Stomach (tissue), 9 donors: Measurements from ENCODE around the gene PAGR1. TPM values are rescaled to one million over a fixed set of nuclear protein-coding genes. Genes with fewer than 3 reads are reported as not detected.
A peak's percentile ranks its signal among the peaks of the same experiment; 100 is the strongest.
"Not testable (repeated sequence)": the region's sequence is repeated elsewhere in the genome, so short reads cannot be mapped to it uniquely, and the experiment has no call there.

Experiments used
- DNase-seq, 2 donors: peaks; one replicate each; pipeline versions ENCODE4 v3.0.0 to v3.0.0-alpha.2; 2013 to 2019
- H3K27ac ChIP-seq, 5 donors: fragments of 200-600 bp in 4 of 5; sonication (generic) in 4 of 5; one replicate each; pipeline ENCODE4 v1.5.1; 2013 to 2019; ENCODE audit warnings: mild to moderate bottlenecking in 1 of 5, moderate library complexity in 1 of 5
- H3K27me3 ChIP-seq, 3 donors: fragments of 200-600 bp; sonication (generic); one replicate each; pipeline ENCODE4 v1.5.1; 2017 to 2019; ENCODE audit warnings: mixed run types in 1 of 3
- H3K36me3 ChIP-seq, 4 donors: fragments of 200-600 bp; sonication (generic); 1 replicate in 3 of 4; 2 replicates in 1 of 4; pipeline ENCODE4 v1.5.1; 2016 to 2019
- H3K4me1 ChIP-seq, 4 donors: fragments of 200-600 bp; sonication (generic); one replicate each; pipeline ENCODE4 v1.5.1; 2016 to 2019
- H3K4me3 ChIP-seq, 4 donors: fragments of 200-600 bp; sonication (generic) in 3 of 4; one replicate each; pipeline ENCODE4 v1.5.1; 2016 to 2019; ENCODE audit warnings: mild to moderate bottlenecking in 1 of 4
- H3K9me3 ChIP-seq, 4 donors: fragments of 200-600 bp; sonication (generic); one replicate each; pipeline ENCODE4 v1.5.1; 2016 to 2019
- EP300 ChIP-seq: sonication (generic); formaldehyde crosslinking; IDR thresholded peaks from one replicate; pipeline ENCODE4 v1.6.1; 2017; ENCODE audit warnings: antibody characterized with exemption
- POLR2A ChIP-seq, 4 donors: fragments of 450-650 bp; IDR thresholded peaks; one replicate each; pipeline ENCODE4 v1.6.1; 2016; ENCODE audit warnings: antibody characterized with exemption in 4 of 4, control low read depth in 2 of 4, mild to moderate bottlenecking in 1 of 4, moderate library complexity in 1 of 4
- POLR2AphosphoS5 ChIP-seq, 3 donors: sonication (generic); formaldehyde crosslinking; IDR thresholded peaks; one replicate each; pipeline ENCODE4 v1.6.1; 2016; ENCODE audit warnings: antibody characterized with exemption in 3 of 3
- WGBS, 5 donors: extraction: QIAGEN DNeasy Blood & Tissue Kit in 3 of 5; methylation state at CpG; one replicate each; pipeline versions ENCODE4 v1.1.5 to v1.1.7; 2013 to 2018; 5-methylcytosine and 5-hydroxymethylcytosine counted together
- intact Hi-C: fragments of 100-400 bp; cut with DNase I; formaldehyde crosslinking; loops from one replicate; pipeline ENCODE4 v1.15.1; 2023; ENCODE audit warnings: low total_unique reads
- polyA plus RNA-seq, 3 donors: library from polyadenylated mRNA; stranded (reverse); fragments of 200-250 nt; gene quantifications; one replicate each; pipeline ENCODE4 v1.2.3, GENCODE V29; 2013
- small RNA-seq, 4 donors: library from RNA; depleted of rRNA; stranded (forward); fragments of <200 nt; gene quantifications; one replicate each; pipeline ENCODE3, GENCODE V24; 2016
- total RNA-seq, 5 donors: library from RNA; depleted of rRNA; stranded (reverse); fragments of >200 nt; gene quantifications; one replicate each; pipeline versions ENCODE4 v1.1.0 to v1.2.3, GENCODE V29; 2014 to 2016
- TF ChIP-seq, protein P1 (sequence below), 7 experiments: fragments of 450-650 bp in 4 of 7; fragments of 200-600 bp in 3 of 7; sonication (generic) in 3 of 7; IDR thresholded peaks; one replicate each; pipeline ENCODE4 v1.5.1; 2016 to 2019; ENCODE audit warnings: antibody characterized with exemption in 7 of 7, control low read depth in 2 of 7, mild to moderate bottlenecking in 1 of 7
- donor health status: healthy with polysubstance abuse.
- donor health status: Bipolar disorder and iron deficiency.
- donor health status: healthy.

Gene PAGR1
- total and polyA plus RNA-seq, 8 donors, result 7.1 to 124 (median 25.5) TPM

DNA sequence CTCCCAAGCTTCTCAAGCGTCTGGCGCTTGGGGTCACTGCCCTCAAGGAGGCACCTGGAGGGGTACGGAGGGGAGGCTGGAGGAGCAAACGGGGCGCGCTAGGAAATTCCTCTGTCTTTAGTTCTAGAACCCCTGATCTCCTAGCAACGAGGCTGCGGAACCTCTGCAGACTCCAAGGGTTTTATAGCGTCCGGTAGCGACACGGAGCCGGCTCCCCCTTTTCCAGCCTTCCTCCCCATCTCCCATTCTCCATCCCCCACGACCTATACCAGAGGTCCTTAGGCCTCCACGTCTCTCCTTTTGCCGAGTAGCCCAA lies 47.7 kb downstream of the PAGR1 start:
- no peak for DNase-seq
- Histone ChIP-seq H3K9me3 (no peaks in the 10 kb centered on the region), H3K4me3 (peak overlapping the region; percentile 94 to 99 (median 98)), H3K27me3 (no peaks in the 10 kb centered on the region), H3K27ac (peak overlapping the region; percentile 85 to 96 (median 92)), H3K4me1 (peaks cover 15 to 42% (median 34%) of the 10 kb centered on the region in 4 donors), H3K36me3 (peaks cover 20 to 28% (median 26%) of the 10 kb centered on the region in 4 donors)
- TF ChIP-seq EP300, result no peak
- TF ChIP-seq, protein P1, sequence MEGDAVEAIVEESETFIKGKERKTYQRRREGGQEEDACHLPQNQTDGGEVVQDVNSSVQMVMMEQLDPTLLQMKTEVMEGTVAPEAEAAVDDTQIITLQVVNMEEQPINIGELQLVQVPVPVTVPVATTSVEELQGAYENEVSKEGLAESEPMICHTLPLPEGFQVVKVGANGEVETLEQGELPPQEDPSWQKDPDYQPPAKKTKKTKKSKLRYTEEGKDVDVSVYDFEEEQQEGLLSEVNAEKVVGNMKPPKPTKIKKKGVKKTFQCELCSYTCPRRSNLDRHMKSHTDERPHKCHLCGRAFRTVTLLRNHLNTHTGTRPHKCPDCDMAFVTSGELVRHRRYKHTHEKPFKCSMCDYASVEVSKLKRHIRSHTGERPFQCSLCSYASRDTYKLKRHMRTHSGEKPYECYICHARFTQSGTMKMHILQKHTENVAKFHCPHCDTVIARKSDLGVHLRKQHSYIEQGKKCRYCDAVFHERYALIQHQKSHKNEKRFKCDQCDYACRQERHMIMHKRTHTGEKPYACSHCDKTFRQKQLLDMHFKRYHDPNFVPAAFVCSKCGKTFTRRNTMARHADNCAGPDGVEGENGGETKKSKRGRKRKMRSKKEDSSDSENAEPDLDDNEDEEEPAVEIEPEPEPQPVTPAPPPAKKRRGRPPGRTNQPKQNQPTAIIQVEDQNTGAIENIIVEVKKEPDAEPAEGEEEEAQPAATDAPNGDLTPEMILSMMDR (IDR thresholded peaks at IDR 0.05), result no peak
- TF ChIP-seq POLR2A (IDR thresholded peaks at IDR 0.05), result no peak
- no peak for TF ChIP-seq POLR2AphosphoS5 (IDR thresholded peaks at IDR 0.05)
- intact Hi-C loops, result loop anchor here (10.0 kb wide), 1 partner anchor 161 kb away; the partner anchor contains the start of gene C16orf92
- WGBS, 5 donors, result 33 to 52% (median 36%) methylated on average over 11 to 16 of the region's 16 CpGs

DNA sequence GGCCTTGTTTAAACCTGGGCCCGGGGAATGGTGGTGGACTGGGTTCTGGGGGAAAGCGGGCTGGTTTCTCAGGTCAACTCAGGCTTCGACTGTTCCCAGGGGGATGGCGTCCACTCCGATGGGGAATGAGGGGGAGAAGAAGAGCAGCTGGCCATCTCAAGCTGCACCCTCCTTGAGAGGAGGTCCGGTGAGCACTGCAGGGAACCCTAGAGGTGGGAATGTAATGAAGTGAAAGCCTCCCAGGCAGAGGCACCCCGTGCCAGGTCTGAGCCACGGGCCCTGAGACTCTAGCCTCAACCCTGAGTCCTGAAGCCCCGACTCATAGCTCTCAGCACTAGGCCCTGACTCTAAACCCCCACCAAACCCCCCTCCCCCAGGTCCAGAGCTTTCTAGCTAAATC lies 48.3 kb downstream of the PAGR1 start:
- H3K4me3 ChIP-seq, result no peak overlapping the region
- 80 to 86% (median 83%) methylated on average over 9 of the region's 9 CpGs for WGBS, 5 donors

DNA sequence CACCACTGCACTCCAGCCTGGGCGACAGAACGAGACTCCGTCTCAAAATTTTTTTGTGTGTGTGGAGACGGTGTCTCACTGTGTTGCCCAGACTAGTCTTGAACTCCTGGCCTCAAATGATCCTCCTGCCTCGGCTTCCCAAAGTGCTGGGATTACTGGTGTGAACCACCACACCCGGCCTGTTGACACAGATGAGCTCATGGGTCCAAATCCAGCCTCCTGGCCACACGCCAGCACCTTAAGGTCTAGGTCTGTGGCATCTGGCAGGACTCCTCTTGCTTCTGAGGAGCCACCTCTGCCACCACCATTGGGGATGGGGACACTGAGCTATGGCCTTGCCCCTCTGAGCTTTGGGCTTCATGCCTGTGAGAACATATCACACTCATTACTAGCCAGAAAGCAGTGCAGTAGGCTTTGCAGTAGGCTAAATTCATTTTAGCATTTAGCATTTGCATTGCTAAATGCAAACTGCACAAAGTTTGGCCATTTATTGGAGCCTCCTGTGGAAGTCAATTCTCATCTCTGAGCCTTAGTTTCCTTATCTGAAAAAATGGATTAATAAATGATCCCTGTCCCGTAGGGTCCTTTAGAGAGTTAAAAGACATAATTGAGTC lies 52.6 kb downstream of the PAGR1 start:
- H3K27ac ChIP-seq, result no peak overlapping the region
- 66 to 72% (median 71%) methylated on average over 8 of the region's 8 CpGs for WGBS, 5 donors

More for the DNA sequence above, 48.3 kb downstream of the PAGR1 start:
- intact Hi-C loops, result loop anchor here (10.0 kb wide), 1 partner anchor 161 kb away; the partner anchor contains the start of gene C16orf92
- no peaks in the 10 kb centered on the region for H3K27me3 ChIP-seq
- peaks cover 15 to 37% (median 29%) of the 10 kb centered on the region in 4 donors for H3K4me1 ChIP-seq
- H3K36me3 ChIP-seq, result peaks cover 14 to 22% (median 20%) of the 10 kb centered on the region in 4 donors
- no peak for DNase-seq
- H3K9me3 ChIP-seq, result no peaks in the 10 kb centered on the region
- no peak overlapping the region for H3K27ac ChIP-seq
- TF ChIP-seq EP300 (no peak), POLR2A (IDR thresholded peaks at IDR 0.05) (no peak), POLR2AphosphoS5 (IDR thresholded peaks at IDR 0.05) (no peak)
- TF ChIP-seq, protein P1 (IDR thresholded peaks at IDR 0.05), result no peak

DNA sequence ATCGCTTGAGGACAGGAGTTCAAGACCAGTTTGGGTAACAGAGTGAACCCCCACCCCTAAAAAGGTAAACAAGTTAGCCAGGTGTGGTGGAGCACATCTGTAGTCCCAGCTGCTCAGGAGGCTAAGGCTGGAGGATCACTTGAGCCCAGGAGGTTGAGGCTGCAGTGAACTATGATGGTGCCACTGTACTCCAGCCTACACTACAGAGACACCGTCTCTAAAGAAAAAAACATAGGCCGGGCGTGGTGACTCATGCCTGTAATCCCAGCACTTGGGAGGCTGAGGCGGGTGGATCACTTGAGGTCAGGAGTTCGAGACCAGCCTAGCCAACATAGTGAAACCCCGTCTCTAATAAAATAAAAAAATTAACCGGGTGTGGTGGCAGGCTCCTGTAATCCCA lies 53.1 kb downstream of the PAGR1 start:
- 86 to 92% (median 88%) methylated on average over 8 of the region's 8 CpGs for WGBS, 5 donors
- intact Hi-C loops, result loop anchor here (10.0 kb wide), 1 partner anchor 156 kb away; the partner anchor contains the start of gene C16orf92
- H3K27ac ChIP-seq, H3K27me3 ChIP-seq, H3K9me3 ChIP-seq, DNase-seq, H3K36me3 ChIP-seq, H3K4me3 ChIP-seq, H3K4me1 ChIP-seq: not testable (repeated sequence)

More for the DNA sequence above, 52.6 kb downstream of the PAGR1 start:
- H3K4me1 ChIP-seq, result peaks cover 0 to 5% (median 4%) of the 10 kb centered on the region in 4 donors
- no peaks in the 10 kb centered on the region for H3K9me3 ChIP-seq
- H3K36me3 ChIP-seq, result no peaks in the 10 kb centered on the region
- intact Hi-C loops, result loop anchor here (10.0 kb wide), 1 partner anchor 156 kb away; the partner anchor contains the start of gene C16orf92
- DNase-seq, result no peak
- H3K27me3 ChIP-seq, result no peaks in the 10 kb centered on the region
- TF ChIP-seq POLR2A (IDR thresholded peaks at IDR 0.05) (no peak), POLR2AphosphoS5 (IDR thresholded peaks at IDR 0.05) (no peak), EP300 (no peak)
- TF ChIP-seq, protein P1 (IDR thresholded peaks at IDR 0.05), result no peak
- H3K4me3 ChIP-seq, result no peak overlapping the region

Small RNA genes lying within 50 kb of the gene (small RNA-seq; reads per million reads assigned to genes)
- gene AC009133.6 (0 reads per million in 4 donors), gene AC120114.4 (0 reads per million in 4 donors)

Other genes with a start within 250 kb of the PAGR1 start
- gene SPN, start 152.9 kb upstream of the PAGR1 start, total RNA-seq, result 10 to 100 TPM in 1 of 5 donors, 1 to 10 TPM in 4; 1.8 to 20.1 (median 4.3) TPM
- 1 to 10 TPM in 1 of 3 donors, under 1 TPM in 2; 0.68 to 1.1 (median 0.75) TPM for gene SPN, start 152.9 kb upstream of the PAGR1 start, polyA plus RNA-seq
- gene QPRT, start 137.0 kb upstream of the PAGR1 start, total RNA-seq, result 100 to 1,000 TPM in 1 of 5 donors, 1 to 10 TPM in 3, not detected in 1; 5.1 to 114 (median 7.8) TPM
- 10 to 100 TPM in 1 of 3 donors, 1 to 10 TPM in 2; 2.4 to 11.6 (median 7.3) TPM for gene QPRT, start 137.0 kb upstream of the PAGR1 start, polyA plus RNA-seq
- 1 to 10 TPM in 2 of 5 donors, under 1 TPM in 1, not detected in 2; 0.37 to 3.5 (median 2.3) TPM for gene C16orf54, start 70.2 kb upstream of the PAGR1 start, total RNA-seq
- gene C16orf54, start 70.2 kb upstream of the PAGR1 start, polyA plus RNA-seq, result under 1 TPM; 0.48 to 1.00 (median 0.92) TPM
- 10 to 100 TPM in 1 of 5 donors, 1 to 10 TPM in 1, not detected in 3; 1.1 to 33.6 TPM for gene ZG16, start 37.9 kb upstream of the PAGR1 start, total RNA-seq
- under 1 TPM in 1 of 3 donors, not detected in 2; 0.76 TPM for gene ZG16, start 37.9 kb upstream of the PAGR1 start, polyA plus RNA-seq
- 100 to 1,000 TPM in 1 of 5 donors, 10 to 100 TPM in 4; 11.1 to 229 (median 26.8) TPM for gene KIF22, start 25.4 kb upstream of the PAGR1 start, total RNA-seq
- 10 to 100 TPM; 53.6 to 88.5 (median 59.2) TPM for gene KIF22, start 25.4 kb upstream of the PAGR1 start, polyA plus RNA-seq
- 100 to 1,000 TPM in 4 of 5 donors, 10 to 100 TPM in 1; 11.7 to 865 (median 117) TPM for gene MAZ, start 9.6 kb upstream of the PAGR1 start, total RNA-seq
- 100 to 1,000 TPM in 2 of 3 donors, 10 to 100 TPM in 1; 79.9 to 160 (median 102) TPM for gene MAZ, start 9.6 kb upstream of the PAGR1 start, polyA plus RNA-seq
- 10 to 100 TPM in 1 of 5 donors, 1 to 10 TPM in 2, not detected in 2; 4.0 to 17.4 (median 4.6) TPM for gene PRRT2, start 4.0 kb upstream of the PAGR1 start, total RNA-seq
- under 1 TPM in 2 of 3 donors, not detected in 1; 0.62 to 0.83 TPM for gene PRRT2, start 4.0 kb upstream of the PAGR1 start, polyA plus RNA-seq
- gene MVP, start 4.3 kb downstream of the PAGR1 start, total RNA-seq, result 100 to 1,000 TPM in 4 of 5 donors, 10 to 100 TPM in 1; 92.2 to 453 (median 154) TPM
- 100 to 1,000 TPM; 101 to 122 (median 116) TPM for gene MVP, start 4.3 kb downstream of the PAGR1 start, polyA plus RNA-seq
- 10 to 100 TPM in 4 of 5 donors, 1 to 10 TPM in 1; 2.3 to 91.5 (median 54.5) TPM for gene CDIPT, start 47.1 kb downstream of the PAGR1 start, total RNA-seq
- 10 to 100 TPM; 51.6 to 72.6 (median 53.9) TPM for gene CDIPT, start 47.1 kb downstream of the PAGR1 start, polyA plus RNA-seq
- 10 to 100 TPM in 2 of 5 donors, 1 to 10 TPM in 2, not detected in 1; 6.2 to 31.4 (median 12.0) TPM for gene SEZ6L2, start 83.4 kb downstream of the PAGR1 start, total RNA-seq
- gene SEZ6L2, start 83.4 kb downstream of the PAGR1 start, polyA plus RNA-seq, result 1 to 10 TPM; 1.5 to 7.7 (median 7.6) TPM
- gene ASPHD1, start 84.3 kb downstream of the PAGR1 start, total RNA-seq, result 10 to 100 TPM in 1 of 5 donors, 1 to 10 TPM in 2, not detected in 2; 4.5 to 11.0 (median 8.4) TPM
- 10 to 100 TPM; 11.6 to 29.8 (median 15.7) TPM for gene ASPHD1, start 84.3 kb downstream of the PAGR1 start, polyA plus RNA-seq
- 100 to 1,000 TPM in 1 of 5 donors, 10 to 100 TPM in 4; 15.4 to 182 (median 35.3) TPM for gene KCTD13, start 110.1 kb downstream of the PAGR1 start, total RNA-seq
- 10 to 100 TPM in 1 of 3 donors, 1 to 10 TPM in 2; 6.3 to 14.3 (median 7.4) TPM for gene KCTD13, start 110.1 kb downstream of the PAGR1 start, polyA plus RNA-seq
- 100 to 1,000 TPM in 1 of 5 donors, 10 to 100 TPM in 4; 32.1 to 238 (median 60.5) TPM for gene TMEM219, start 145.9 kb downstream of the PAGR1 start, total RNA-seq
- gene TMEM219, start 145.9 kb downstream of the PAGR1 start, polyA plus RNA-seq, result 100 to 1,000 TPM; 190 to 286 (median 212) TPM
- gene TAOK2, start 157.7 kb downstream of the PAGR1 start, total RNA-seq, result 100 to 1,000 TPM in 1 of 5 donors, 10 to 100 TPM in 4; 33.8 to 135 (median 36.6) TPM
- 10 to 100 TPM; 12.5 to 22.6 (median 14.5) TPM for gene TAOK2, start 157.7 kb downstream of the PAGR1 start, polyA plus RNA-seq
- gene HIRIP3, start 179.5 kb downstream of the PAGR1 start, total RNA-seq, result 10 to 100 TPM in 1 of 5 donors, 1 to 10 TPM in 4; 1.8 to 13.4 (median 5.1) TPM
- gene HIRIP3, start 179.5 kb downstream of the PAGR1 start, polyA plus RNA-seq, result 10 to 100 TPM; 13.6 to 14.8 (median 13.7) TPM
- gene INO80E, start 180.1 kb downstream of the PAGR1 start, total RNA-seq, result 100 to 1,000 TPM in 1 of 5 donors, 10 to 100 TPM in 3, 1 to 10 TPM in 1; 3.5 to 319 (median 18.2) TPM
- 100 to 1,000 TPM in 1 of 3 donors, 10 to 100 TPM in 2; 45.7 to 109 (median 59.0) TPM for gene INO80E, start 180.1 kb downstream of the PAGR1 start, polyA plus RNA-seq
- 10 to 100 TPM in 1 of 5 donors, under 1 TPM in 1, not detected in 3; 0.72 to 20.9 TPM for gene DOC2A, start 194.9 kb downstream of the PAGR1 start, total RNA-seq
- gene DOC2A, start 194.9 kb downstream of the PAGR1 start, polyA plus RNA-seq, result 1 to 10 TPM in 1 of 3 donors, under 1 TPM in 1, not detected in 1; 0.75 to 2.8 TPM
- not detected for gene C16orf92, start 207.0 kb downstream of the PAGR1 start, total RNA-seq
- not detected for gene C16orf92, start 207.0 kb downstream of the PAGR1 start, polyA plus RNA-seq
- under 1 TPM in 1 of 5 donors, not detected in 4; 0.92 TPM for gene TLCD3B, start 215.1 kb downstream of the PAGR1 start, total RNA-seq
- under 1 TPM in 1 of 3 donors, not detected in 2; 0.18 TPM for gene TLCD3B, start 215.1 kb downstream of the PAGR1 start, polyA plus RNA-seq
- 1,000 to 10,000 TPM in 1 of 5 donors, 100 to 1,000 TPM in 4; 180 to 2,515 (median 698) TPM for gene ALDOA, start 249.6 kb downstream of the PAGR1 start, total RNA-seq
- gene ALDOA, start 249.6 kb downstream of the PAGR1 start, polyA plus RNA-seq, result 1,000 to 10,000 TPM in 1 of 3 donors, 100 to 1,000 TPM in 2; 740 to 1,310 (median 887) TPM